Smooth muscle cell of the coronary artery (primary cell): ENCODE results near the gene PTPRH. TPM values are rescaled to one million over a fixed set of nuclear protein-coding genes. Genes with fewer than 3 reads are reported as not detected.

Experiments
- total RNA-seq: library from RNA; depleted of rRNA; stranded (reverse); fragments of >200 nt; gene quantifications from 2 replicates; pipeline ENCODE4 v1.2.3, GENCODE V29; 2014; ENCODE audit warnings: low replicate concordance

The PTPRH gene
- total RNA-seq, result 2.5 and 3.9 TPM in 2 replicates

GRCh38 chr19:55208880-55209692 lies at the start of gene PTPRH:
Gene PTPRH, minus strand, starts transcription at chr19:55209501. Its CDS starts 68 bp downstream, at chr19:55209433.

DNA sequence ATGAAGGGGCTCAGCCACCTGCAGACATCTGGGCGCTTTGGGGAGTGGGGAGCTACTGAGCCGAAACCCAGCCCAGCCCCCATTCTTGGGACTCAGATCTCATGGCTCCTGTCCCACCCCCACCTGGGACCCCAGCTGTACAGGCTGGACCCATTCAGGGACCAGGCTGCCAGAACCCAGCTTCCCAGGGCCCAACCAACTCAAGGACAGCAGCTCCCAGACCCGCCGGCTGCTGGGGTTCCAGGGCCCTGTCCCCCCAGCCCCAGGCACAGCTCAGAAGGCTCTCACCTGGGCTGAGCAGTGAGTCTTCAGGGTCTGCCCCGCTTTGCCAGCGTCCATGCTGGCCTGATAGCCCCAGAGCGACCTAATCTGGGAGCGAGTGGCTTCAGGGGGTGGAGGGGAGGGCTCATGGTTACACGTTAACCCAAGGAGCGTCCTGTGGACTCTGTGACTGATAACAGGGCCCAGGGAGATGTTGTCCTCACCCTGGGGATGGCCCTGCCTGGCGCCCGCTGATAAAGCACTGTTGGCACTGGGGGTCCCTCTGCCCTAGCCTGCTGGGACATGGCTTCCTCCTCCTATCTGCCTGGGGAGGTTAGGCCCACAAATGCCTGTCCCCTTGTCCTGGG lies 19.2 kb upstream of the PTPRH start, which contains the start of gene TMEM86B:
Gene TMEM86B (minus strand): TSS at position 361 of the 629 bp plus-strand sequence. CDS start 22 bp downstream, at position 339.

GRCh38 chr19:55179606-55180484 lies 29.5 kb downstream of the PTPRH start, which contains the start of gene SYT5:
Gene SYT5, minus strand, starts transcription at chr19:55180289. Its CDS starts 1,248 bp downstream, at chr19:55179041.

DNA sequence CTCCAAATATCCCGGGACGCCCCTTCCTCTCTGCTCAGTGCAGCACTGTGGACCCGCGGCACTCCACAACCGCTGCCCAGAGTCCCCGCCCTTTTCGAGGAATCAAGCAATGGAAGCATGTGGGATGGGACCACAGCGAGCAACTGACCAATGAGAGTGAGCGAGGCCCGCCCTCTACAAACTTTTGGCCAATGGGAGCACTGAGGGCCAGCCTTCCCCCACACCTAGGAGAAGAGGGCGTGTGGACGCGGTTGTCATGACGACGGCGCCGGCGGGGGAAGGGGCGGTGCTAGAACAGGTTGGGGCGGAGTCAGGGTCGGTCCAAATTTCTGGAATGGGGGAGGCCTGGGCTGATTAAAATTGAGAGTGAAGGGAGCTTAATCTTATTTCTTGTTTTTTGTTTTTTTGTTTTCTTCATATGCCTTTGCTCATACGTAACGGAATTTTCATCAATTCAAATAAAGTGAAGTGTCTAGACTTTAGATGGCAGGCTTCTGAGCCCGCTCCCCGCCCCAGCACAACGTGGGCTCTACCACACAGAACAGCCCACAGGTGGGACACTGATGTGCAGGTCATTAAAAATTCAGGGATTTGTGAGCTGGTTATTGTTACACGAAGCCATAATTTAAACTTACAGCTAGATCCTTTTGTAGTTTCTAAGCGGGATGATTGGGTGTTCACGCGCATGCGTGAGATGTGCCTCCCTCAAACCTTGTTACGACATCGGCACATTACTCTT lies 42.6 kb downstream of the PTPRH start, which contains the start of gene DNAAF3:
Gene DNAAF3 (minus strand): TSS at position 84 of the 739 bp plus-strand sequence. CDS start 200 bp downstream, outside the sequence.

GRCh38 chr19:55157064-55157908 lies 52.0 kb downstream of the PTPRH start, which contains the start of gene TNNI3:
Gene TNNI3, minus strand, starts transcription at chr19:55157732. Its CDS starts 143 bp downstream, at chr19:55157589.

GRCh38 chr19:55149078-55150003 lies 60.0 kb downstream of the PTPRH start, which contains the start of gene TNNT1:
Gene TNNT1, minus strand, starts transcription at chr19:55149206. Its CDS starts 2,049 bp downstream, at chr19:55147157.

Other genes with a start within 250 kb of the PTPRH start
- gene NLRP2, start 243.1 kb downstream of the PTPRH start, total RNA-seq, result 0.15 and 0.47 TPM in 2 replicates
- gene GP6, start 171.2 kb downstream of the PTPRH start, total RNA-seq, result not detected in 2 replicates
- 7.1 and 11.2 TPM in 2 replicates for gene RDH13, start 146.4 kb downstream of the PTPRH start, total RNA-seq
- 1.4 TPM in 1 of 2 replicates, not detected in the other for gene EPS8L1, start 133.6 kb downstream of the PTPRH start, total RNA-seq
- 17.8 and 30.4 TPM in 2 replicates for gene PPP1R12C, start 91.9 kb downstream of the PTPRH start, total RNA-seq
- 1.4 and 2.5 TPM in 2 replicates for gene TNNT1, start 60.3 kb downstream of the PTPRH start, total RNA-seq
- gene TNNI3, start 51.8 kb downstream of the PTPRH start, total RNA-seq, result not detected in 2 replicates
- 0.23 and 0.30 TPM in 2 replicates for gene DNAAF3, start 42.9 kb downstream of the PTPRH start, total RNA-seq
- under 0.01 TPM in 1 of 2 replicates, not detected in the other for gene SYT5, start 29.2 kb downstream of the PTPRH start, total RNA-seq
- 0.98 and 1.2 TPM in 2 replicates for gene TMEM86B, start 19.3 kb upstream of the PTPRH start, total RNA-seq
- gene PPP6R1, start 49.5 kb upstream of the PTPRH start, total RNA-seq, result 18.2 and 30.9 TPM in 2 replicates
- gene HSPBP1, start 70.6 kb upstream of the PTPRH start, total RNA-seq, result 18.0 and 25.8 TPM in 2 replicates
- gene BRSK1, start 74.5 kb upstream of the PTPRH start, total RNA-seq, result 6.9 and 11.3 TPM in 2 replicates
- not detected in 2 replicates for gene TMEM150B, start 115.8 kb upstream of the PTPRH start, total RNA-seq
- 5.8 and 10.8 TPM in 2 replicates for gene KMT5C, start 130.4 kb upstream of the PTPRH start, total RNA-seq
- gene COX6B2, start 145.2 kb upstream of the PTPRH start, total RNA-seq, result not detected in 2 replicates
- not detected in 2 replicates for gene GARIN5B, start 153.8 kb upstream of the PTPRH start, total RNA-seq
- gene IL11, start 161.0 kb upstream of the PTPRH start, total RNA-seq, result 0.23 and 4.7 TPM in 2 replicates
- gene TMEM190, start 167.3 kb upstream of the PTPRH start, total RNA-seq, result not detected in 2 replicates
- 0.30 TPM in 1 of 2 replicates, not detected in the other for gene TMEM238, start 174.8 kb upstream of the PTPRH start, total RNA-seq
- gene RPL28, start 176.4 kb upstream of the PTPRH start, total RNA-seq, result 245 and 291 TPM in 2 replicates
- 7.3 and 94.4 TPM in 2 replicates for gene UBE2S, start 198.3 kb upstream of the PTPRH start, total RNA-seq
- not detected in 2 replicates for gene SHISA7, start 233.8 kb upstream of the PTPRH start, total RNA-seq